ENCODE results near the gene STARD8.
"Not testable (repeated sequence)": the region's sequence is repeated elsewhere in the genome, so short reads cannot be mapped to it uniquely, and the experiment has no call there.

Gene STARD8, protein sequence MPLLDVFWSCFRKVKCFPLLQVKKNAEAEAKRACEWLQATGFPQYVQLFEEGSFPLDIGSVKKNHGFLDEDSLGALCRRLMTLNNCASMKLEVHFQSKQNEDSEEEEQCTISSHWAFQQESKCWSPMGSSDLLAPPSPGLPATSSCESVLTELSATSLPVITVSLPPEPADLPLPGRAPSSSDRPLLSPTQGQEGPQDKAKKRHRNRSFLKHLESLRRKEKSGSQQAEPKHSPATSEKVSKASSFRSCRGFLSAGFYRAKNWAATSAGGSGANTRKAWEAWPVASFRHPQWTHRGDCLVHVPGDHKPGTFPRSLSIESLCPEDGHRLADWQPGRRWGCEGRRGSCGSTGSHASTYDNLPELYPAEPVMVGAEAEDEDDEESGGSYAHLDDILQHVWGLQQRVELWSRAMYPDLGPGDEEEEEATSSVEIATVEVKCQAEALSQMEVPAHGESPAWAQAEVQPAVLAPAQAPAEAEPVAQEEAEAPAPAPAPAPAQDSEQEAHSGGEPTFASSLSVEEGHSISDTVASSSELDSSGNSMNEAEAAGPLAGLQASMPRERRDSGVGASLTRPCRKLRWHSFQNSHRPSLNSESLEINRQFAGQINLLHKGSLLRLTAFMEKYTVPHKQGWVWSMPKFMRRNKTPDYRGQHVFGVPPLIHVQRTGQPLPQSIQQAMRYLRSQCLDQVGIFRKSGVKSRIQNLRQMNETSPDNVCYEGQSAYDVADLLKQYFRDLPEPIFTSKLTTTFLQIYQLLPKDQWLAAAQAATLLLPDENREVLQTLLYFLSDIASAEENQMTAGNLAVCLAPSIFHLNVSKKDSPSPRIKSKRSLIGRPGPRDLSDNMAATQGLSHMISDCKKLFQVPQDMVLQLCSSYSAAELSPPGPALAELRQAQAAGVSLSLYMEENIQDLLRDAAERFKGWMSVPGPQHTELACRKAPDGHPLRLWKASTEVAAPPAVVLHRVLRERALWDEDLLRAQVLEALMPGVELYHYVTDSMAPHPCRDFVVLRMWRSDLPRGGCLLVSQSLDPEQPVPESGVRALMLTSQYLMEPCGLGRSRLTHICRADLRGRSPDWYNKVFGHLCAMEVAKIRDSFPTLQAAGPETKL
- total RNA-seq, result 0.18 to 0.77 (median 0.27) reads per million in 3 experiments

GRCh38 chrX:68647156-68647957 lies at the start of gene STARD8:
STARD8 (plus strand) TSS chrX:68647666; CDS start chrX:68647883, 217 bp downstream.
- no peak for DNase-seq

GRCh38 chrX:68598841-68599240 lies 48.6 kb upstream of the STARD8 start:
- no peak for DNase-seq

GRCh38 chrX:68599256-68600152 lies 48.0 kb upstream of the STARD8 start:
- DNase-seq, result no peak

DNA sequence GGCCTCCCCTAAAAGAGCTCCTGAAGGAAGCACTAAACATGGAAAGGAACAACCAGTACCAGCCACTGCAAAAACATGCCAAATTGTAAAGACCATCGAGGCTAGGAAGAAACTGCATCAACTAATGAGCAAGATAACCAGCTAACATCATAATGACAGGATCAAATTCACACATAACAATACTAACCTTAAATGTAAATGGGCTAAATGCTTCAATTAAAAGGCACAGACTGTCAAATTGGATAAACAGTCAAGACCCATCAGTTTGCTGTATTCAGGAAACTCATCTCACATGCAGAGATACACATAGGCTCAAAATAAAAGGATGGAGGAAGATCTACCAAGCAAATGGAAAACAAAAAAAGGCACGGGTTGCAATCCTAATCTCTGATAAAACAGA lies 43.2 kb upstream of the STARD8 start:
- DNase-seq, result not testable (repeated sequence)

- not testable (repeated sequence) for DNase-seq
Measured at GRCh38 chrX:68614733-68615132, 32.7 kb upstream of the STARD8 start.

DNA sequence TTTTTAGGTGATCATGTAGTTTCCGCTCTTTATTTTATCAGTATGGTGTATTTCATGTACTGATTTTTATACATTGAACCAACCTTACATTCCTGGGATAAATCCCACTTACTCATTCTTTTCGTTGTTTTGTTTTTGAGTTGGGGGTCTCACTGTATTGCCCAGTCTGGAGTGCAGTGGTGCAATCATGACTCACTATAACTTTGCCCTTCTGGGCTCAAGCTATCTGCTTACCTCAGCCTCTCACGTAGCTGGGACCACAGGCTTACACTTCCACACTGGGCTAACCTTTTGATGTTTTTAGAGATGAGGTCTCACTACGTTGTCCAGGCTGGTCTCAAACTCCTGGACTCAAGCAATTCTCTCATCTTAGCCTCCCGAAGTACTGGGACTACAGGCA lies 19.5 kb upstream of the STARD8 start:
- DNase-seq, result no peak

- not testable (repeated sequence) for DNase-seq
Measured at GRCh38 chrX:68629936-68630335, 17.5 kb upstream of the STARD8 start.

DNA sequence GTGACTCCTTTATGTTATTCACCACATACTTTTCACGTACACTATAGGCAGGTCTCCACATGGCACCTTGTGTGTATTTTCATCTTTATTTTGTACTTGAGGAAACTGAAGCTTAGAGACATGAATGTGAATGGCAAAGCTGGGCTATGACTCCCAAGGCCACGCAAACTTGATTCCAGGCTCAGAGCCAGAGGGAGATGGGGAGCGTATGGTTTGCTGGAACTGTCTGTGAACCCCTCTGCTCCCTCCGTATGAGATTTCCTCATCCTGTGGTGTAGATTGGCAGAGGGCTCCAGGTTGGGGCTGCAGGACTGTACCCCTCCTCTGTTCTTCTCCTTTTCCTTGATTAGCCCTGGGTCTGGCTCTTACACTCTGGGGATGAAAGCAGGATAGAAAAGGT lies 16.1 kb upstream of the STARD8 start:
- DNase-seq, result no peak

GRCh38 chrX:68632491-68632890 lies 15.0 kb upstream of the STARD8 start:
- no peak for DNase-seq

DNA sequence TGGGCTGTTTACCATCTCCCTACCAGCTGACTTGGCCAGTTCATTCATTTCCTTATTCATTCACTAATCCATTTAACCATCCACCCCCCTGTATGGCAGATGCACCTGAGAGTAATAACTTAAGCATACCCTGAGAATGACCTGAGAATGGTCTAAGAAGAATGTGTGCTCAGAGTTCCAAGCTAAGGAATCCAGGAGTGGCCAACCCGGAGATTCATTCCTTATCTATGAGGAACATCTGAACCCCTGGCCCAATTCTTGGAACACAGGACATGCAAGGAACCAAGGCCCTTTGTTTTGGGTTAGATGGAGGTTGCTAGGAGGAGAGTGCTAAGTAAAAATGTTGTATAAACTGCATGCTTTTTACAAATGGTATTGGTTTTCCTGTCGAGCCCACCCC lies 13.5 kb upstream of the STARD8 start:
- DNase-seq, result no peak

GRCh38 chrX:68634649-68635227 lies 12.7 kb upstream of the STARD8 start:
- no peak for DNase-seq

GRCh38 chrX:68640661-68641060 lies 6.8 kb upstream of the STARD8 start:
- DNase-seq, result no peak

- DNase-seq, result no peak
Measured at GRCh38 chrX:68644861-68645260, 2.6 kb upstream of the STARD8 start.

DNA sequence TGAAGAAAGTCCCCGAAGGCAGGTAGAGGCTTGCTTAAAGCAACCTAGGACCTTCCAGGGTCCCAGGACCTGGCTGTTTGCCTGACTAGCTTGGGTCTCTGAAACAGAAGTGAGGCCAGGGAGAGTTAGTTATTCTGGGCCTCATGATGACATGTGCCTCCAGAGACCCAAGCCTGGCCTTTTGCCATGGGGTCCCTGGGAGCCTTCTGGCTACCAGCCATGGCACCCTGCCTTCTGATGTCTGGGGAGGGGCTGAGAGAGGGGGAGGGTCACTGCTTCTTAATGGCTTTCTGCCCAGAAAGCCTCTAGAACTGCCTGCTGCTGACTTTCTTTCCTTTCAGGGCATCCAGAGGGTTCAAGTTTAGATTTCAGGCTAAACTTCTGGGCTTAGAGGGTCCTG lies 1.0 kb upstream of the STARD8 start:
- no peak for DNase-seq

GRCh38 chrX:68648960-68649359 lies 1.5 kb downstream of the STARD8 start:
- DNase-seq, result no peak

GRCh38 chrX:68650491-68650890 lies 3.0 kb downstream of the STARD8 start:
- DNase-seq, result no peak

- no peak for DNase-seq
Measured at GRCh38 chrX:68651110-68651509, 3.6 kb downstream of the STARD8 start.

- no peak for DNase-seq
Measured at GRCh38 chrX:68652326-68653170, 5.1 kb downstream of the STARD8 start.

GRCh38 chrX:68654693-68655092 lies 7.2 kb downstream of the STARD8 start:
- no peak for DNase-seq

- DNase-seq, result not testable (repeated sequence)
Measured at GRCh38 chrX:68656473-68656872, 9.0 kb downstream of the STARD8 start.

Data from central memory CD4-positive, alpha-beta T cell (primary cell).